NCI-H187 (cell line): Measurements from ENCODE around the gene PDE2A.

Experiments
- DNase-seq, 2 experiments: peaks; one replicate each; lab custom pipeline; 2025; lab: John Stamatoyannopoulos, UW

PDE2A gene

DNA sequence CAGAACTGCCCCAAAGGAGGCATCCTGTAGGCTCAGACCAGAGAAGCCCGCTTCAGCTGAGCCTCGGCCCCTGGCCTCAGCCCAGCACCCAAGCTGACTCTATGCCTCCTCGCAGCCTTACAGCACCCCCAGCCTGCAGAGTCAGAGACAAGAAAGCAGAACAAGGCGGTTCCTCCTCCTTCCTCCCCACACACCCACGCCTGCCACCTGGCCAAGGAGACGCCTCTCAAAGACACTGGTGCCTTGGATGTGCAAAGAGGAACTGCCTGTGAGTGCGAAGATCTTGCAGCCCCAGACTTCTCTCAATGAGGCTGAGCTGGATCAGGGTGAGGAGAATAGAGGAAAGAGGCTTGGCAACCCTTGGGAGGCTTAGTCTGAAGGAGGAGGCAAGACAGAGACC, 60.2 kb downstream of the PDE2A start:
- no peak for DNase-seq

DNA sequence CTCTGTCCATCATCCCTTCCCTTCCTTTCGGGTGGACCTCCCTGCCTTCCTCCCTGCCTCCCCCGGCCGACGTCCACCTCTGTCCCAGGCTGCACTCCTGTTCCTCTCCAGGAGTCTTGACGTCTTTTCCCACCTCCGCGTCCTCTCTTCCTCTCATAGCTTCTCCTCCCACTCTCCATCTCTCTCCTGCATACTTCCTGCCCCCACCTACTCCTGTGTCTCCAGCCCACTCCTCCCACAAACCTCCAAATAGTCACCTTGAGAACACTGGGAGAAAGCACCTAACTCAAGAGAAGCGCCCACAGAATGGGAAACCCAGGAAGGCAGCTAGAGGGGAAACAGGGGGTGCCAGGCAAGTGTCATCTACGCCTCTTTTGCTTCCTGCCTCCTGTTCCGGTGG, 60.8 kb downstream of the PDE2A start:
- DNase-seq: no peak

DNA sequence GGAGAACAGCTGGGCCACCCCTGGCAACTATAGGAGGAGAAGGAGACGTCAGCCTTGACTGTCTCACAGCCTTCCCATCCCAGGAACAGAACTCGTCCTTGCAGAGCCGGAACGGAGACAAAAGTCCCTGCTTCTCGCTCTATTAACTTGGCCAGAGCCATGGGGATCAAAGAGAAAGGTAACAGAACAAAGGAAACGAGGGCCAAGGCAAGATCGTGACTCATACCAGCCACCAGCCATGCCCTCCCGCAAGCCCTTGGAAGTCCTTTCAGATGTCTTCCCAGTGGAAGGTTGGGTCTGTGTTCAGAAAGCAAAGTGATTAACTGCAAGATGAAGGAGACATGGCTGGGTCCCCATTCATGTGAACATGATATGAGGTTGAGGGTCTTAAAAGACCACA, 64.7 kb downstream of the PDE2A start:
- no peak for DNase-seq

DNA sequence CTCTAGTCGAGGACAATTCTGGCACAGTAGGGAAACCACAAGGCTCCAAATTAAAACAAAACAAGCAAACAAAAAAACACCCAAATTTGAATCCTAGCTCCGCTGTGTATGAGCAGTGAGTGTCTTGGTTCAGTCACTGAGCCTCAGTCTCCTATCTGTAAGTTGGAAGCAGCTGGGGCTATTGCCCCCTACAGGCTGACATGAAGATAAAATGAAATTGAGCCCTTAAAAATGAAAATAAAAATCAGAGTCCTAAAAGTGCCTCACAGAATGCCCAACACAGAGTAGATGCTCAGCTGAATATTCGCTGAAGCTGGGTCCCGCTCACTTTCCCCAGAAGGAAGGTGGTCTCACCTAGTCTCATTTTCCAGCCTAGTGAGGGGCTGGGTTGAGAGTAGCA, 65.2 kb downstream of the PDE2A start:
- DNase-seq: no peak

DNA sequence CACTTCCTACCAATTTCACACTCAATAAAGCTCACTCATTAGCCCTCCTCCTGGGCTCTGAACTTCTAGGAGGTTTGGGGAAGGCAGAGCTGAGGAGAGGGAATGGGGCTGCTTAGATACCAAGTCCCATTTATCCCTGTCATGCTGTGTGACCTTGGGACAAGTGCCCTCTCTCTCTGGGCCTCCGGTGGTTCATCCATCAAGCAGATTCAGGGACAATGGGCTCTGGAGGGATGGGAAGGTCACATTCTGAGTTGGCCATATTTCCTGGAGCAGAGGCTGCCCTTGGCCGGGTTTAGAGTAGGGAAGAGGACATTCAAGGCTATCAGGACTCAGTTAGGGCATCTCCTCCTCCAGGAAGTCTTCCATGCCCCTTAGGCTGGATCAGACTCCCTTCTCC, 66.7 kb downstream of the PDE2A start:
- no peak for DNase-seq

DNA sequence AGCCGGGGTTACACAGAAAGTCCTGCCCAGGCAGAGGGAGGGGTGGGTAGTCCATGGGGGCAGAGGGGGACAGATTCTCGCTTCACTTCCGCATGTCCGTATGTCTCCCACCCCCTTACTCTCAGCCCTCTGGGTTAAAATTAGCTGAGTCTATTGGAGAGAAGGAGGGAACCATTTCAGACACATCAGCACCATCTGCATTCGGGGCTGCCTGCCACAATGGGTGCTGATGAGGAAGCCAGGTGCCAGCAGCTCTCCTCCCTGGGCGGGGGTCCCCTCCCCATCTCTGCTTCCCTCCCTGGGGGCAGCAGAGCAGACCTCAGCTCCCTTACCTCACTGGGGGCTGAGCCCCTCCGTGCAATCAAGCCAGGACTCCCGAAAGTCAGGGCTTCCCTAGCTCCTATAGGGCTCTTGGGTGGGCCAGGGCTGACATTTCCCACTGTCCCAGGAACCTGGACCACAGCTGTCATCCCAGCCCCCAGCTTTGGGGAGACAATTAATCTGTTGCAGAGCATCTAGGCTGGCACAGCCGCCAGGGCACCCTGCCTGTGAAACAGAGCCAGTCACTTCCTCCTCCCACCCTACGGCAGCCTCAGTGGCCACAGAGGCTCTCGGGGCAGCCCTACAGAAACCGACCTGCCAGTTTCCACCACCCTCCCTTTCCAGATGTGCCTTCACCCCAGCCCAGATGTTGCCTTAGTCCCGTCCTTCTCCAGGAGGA, 67.3 kb downstream of the PDE2A start:
- DNase-seq: no peak

DNA sequence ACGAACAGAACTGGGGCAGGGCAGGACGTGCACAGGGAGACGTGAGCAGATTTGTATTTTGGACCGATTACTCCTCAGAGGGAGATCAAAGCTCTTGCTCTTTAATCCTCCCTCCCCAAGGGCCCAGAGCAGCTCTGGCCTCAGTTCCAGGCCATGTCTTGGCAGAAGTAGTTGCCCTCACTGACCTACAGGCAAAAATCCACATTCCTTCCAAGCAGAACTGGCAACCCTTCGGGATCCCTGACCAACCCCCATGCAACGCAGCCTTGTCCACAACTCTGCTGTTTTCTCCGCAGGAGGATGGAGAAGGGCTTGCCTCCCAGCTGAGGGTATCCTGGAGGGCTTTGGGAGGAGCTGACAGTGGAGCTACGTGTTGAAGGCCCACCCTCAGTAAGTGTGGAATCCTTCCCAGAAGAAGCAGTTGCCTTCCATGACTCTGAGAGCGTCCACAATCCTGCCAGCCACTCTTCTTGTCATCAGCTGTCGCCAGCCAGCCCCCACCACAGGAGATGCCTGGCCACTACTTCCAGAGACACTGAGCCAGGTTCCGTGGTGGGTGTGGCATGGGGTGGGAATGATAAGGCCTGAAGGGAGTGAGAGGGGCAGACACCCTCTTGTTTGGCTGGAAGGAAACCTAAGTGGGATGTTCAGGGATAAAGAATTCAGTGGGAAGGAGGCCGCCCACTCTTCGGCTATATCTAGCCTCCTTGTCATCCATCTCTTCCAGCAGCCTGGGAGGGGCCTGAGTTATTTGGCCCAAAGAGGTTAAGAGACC, 68.1 kb downstream of the PDE2A start:
- DNase-seq: no peak

DNA sequence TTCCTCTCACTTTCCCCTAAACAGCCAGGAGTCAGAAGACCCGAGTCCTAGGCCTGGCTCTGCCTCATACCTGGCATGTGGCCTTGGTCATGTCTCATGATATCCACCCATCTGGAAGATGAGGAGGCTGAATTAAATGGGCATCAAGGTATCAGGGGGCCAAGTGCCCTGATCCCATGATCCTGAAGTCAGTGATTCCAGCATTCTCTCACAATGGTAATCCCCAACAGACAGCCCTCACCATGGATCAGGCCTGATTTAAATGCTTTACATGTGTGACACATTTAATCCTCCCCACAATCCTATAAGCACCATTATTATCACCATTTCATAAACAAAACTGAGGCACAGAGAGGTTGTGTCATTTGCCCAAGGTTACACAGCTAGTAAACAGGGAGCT, 70.0 kb downstream of the PDE2A start:
- no peak for DNase-seq

DNA sequence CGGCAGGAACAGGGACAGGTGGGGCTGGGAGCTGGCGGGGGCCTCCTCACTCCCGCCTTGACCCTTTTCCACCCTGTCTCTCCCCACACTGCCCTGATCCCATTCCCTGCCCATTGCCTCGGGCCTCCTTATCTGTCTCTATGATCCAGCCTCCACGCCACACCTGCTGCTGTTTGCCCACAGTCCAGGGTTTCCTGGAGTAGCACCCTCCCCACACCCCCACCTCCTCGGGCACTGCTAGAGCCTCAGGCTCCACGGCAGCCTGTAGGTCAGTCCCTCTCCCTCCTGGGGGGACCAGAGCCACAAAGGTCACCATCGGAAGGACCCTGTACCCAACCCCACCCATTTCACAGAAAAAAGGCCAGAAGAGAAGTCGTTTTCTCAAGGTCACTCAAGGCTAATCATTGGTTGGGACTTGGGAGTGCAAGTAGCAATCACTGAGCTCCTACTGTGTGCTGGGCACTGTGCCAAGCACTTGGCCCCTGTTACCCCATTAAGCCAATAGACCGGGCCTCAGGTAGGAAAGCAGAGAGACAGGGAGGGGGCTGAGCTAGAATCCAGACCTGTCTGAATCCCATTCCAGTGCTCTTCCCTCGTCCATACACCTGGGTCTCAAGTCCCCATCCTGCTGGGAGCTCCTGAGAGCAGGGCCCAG, 71.8 kb downstream of the PDE2A start:
- DNase-seq: no peak

DNA sequence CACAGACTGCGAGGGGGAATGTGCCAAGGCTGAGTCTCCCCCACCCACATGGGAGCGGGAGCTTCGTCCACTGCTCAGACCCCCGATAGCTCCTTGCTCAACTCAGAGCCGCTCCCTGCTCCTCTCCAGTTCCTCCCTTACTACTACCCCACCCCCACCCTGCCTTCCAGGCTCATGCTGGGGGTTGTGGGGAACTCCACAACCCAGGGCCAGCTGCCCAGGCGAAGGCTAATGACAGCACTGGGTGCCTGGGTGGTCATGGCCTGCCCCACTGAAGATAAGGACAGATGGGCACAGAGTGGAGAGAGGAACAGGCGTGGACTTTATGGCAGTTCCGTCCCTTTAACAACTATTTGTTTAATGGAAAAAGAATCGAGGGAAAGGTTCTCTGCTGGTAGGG, 73.7 kb downstream of the PDE2A start:
- DNase-seq: no peak

DNA sequence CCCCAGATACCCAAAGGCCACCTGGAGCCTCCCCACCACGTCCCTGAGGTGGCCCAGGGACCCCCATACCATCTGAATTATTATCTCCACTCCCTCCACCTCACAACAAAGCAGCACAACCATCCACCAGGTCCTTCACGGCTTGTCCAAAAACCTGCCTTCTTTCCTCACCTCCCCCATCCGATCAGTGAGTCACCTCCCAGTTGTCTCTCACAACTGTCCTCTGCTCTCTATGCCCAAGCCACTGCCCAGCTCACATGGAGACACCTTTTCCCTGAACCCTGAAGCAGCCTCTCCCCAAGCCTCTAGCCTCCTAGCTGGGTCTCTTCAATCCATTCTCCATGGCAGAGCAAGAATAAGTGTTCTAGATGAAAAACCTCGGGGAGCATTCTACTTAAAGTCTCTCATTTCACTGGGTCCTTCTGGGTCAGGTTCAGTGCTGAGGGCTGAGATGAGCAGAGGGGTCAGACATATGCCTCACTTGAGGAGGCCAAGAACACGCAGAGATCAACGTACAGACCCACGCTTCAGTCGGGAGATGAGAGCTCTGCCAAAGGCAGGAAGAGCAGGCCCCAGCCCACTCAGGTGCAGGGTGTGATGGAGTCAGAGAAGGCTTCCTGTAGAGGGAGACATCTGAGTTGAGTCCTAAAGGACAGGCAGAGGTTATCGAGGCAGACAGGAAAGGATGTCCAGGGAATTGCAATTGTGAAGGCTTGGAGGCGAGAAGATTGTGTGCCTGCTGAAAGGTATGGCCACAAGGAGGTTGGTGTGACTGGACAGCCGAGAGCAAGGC, 74.7 kb downstream of the PDE2A start:
- no peak for DNase-seq

DNA sequence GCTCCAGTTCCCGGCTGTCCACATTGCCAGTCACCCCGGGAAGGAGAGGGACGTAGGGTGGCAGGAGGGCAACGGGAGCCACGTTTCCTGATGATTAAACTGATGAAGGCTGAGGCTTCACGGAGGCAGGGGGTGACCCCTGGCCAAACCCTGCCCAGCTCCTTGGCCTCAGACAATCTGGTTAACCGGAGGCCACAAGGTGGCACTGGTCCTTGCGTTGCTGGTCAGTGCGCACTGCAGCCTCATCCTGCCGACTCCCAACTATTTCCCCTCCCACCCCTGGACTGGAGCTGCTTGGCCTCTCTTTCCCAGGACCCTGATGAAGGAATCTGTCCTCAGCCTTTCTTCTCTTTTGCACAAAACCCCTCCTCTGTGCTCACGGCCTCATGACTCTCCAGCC, 75.3 kb downstream of the PDE2A start:
- DNase-seq: no peak

DNA sequence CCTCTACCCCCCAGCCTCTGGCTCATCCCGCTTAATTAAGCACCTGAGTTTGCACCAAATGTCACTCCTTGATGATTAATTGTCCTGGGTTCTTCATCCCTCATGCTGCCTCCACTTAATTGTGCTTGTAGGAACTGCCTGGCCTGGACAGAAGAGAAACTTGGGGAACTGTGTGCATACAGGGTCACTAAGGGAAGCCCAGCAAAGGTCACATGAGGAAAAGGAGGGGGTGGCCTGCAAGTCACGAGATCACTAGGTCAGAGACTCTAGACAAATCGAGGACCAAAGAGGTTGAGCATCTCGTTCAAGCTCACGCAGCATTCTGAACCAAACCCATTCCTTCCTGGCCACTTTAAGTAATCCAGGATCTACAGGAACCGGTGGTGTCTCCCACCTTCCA, 75.8 kb downstream of the PDE2A start:
- DNase-seq: no peak

DNA sequence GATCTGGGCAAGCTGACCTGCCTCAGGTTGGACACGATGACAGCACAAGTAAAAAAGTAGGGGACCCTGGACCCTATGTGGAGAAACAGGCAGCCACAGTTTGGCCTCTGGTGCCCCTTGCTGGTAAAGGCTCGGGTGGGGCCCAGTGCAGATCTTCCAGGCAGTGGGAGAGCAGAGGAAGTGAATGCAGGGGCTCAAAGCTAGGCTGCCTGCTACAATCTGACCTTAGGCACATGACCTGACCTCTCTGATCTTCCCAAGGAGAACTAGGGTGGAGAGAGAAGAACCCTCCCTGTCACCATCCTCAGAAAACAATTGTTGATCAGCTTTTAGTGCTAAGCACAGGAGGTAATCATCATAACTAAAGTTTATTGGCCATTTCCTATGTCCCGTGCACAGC, 76.5 kb downstream of the PDE2A start:
- no peak for DNase-seq

DNA sequence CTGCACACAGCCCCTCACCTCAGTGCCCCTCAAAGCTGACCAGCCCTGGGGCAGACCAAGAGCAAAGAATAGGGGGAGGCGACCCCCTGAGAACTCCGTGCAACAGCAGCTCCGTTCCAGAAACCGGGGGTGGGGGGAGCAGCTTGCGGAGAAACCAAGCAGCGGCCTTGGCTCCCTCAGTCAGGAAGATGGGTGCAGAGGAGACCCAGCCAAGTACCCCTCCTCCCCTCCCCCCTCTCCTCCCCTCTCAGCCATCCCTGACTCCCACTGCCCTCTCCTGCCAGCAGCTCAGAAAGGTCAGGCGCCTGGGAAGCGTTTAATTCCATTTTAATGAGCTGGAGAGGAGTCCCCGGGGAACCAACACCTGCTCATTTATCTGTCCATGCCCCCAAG, 78.9 kb downstream of the PDE2A start:
- no peak for DNase-seq

DNA sequence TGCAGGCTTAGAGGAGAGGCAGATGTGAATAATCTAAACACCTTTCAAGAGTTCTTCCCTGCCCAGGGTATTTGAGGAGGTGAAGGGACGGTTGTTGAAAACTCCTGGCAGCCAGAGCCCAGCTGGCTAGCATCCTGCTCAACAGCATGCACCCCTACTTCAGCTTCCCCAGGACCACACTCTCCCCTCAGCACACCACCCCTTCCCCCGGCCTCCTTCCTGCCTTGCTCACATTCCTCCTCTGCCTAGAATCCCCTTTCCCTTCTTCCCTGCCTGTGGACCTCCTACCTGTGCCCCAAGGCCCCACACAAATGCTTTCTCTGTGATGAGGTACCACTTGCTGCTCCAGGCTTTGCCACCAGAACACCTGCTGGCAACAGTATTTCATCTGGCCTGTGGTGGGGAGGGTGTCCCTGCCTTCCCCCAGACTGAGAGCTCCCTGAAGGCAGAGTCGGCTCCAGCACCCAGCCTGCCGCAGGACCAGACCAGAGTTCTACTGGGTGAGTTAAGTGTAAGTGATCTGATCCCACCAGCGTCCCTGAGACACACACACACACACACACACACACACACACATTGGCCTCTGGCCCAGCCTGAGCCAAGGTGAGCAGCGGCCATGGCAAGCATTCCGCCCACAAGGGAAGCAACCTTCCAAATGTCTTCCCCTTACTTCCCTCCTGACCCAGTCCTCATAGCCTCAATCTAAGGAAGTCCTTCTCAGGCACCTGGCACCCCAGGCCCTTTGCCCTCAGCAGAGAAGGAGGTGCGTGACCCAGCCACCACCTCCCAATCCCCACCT, 79.5 kb downstream of the PDE2A start:
- DNase-seq: no peak

DNA sequence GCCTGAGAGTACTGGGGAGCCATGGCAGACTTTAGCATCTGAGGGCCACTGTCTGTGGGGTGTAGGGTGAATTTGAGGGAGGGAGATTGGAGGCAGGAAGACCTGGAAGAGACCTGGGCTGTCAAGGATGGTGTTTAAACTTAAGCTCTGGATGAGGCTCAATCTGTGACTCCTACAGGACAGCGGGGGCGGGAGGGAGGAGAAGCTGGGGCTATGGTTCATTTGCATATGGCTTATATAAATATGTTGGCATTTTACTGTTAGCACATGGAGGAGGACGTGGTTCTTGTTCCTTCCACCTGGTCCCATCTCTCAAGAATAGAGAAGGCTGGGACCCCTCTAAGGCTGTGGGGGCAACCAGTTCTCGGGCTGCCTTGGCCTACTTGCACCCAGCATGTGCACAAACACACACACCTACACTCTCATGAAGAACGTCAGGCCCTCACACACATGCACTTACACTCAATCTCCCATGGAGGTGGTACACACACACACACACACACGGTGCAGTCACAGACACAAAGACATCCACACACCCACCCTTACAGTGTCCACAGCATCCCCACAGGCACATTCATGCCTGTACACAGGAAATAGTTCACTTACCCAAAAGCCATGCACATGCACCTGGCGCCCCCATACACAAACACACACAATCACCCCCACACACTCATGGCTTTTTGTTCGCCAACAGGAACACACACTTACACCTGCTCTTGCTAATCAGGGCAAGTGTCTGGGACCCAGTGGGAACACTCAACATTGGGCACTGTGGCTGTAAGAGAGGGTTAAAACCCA, 81.3 kb downstream of the PDE2A start:
- DNase-seq: no peak

DNA sequence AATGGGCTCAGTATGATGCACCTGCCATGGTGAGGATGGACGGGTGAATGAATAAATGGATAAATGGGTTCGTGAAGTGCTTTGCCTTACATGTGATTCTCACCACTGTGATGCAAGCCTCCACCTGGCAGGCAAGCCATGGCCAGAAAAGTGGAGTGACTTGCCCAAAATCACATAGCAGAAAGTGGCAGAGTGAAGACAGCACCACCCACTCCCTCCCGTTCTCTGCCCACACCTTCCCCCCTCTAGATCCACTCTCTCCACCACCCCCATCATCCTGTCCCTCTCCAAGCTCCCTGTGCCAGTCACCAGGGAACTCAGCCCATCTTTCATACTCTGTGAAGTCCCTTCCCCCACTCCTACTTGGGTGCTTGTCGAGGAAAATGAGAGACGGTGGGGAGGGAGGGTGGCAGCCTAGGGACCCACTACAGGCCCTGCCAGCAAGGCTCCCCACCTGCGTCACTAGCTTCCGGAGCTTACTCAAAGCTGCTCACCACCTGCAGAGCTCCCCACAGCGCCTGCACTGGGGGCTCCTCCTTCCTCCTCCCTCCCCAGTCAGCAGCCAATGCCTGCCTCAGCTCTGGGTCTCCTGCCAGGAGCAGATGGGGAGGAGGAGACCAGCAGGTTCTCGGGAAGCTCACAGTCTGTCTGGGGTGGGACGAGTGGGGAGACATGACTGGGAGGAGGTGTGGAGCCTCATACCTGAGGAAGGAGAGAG, 82.3 kb downstream of the PDE2A start:
- no peak for DNase-seq

DNA sequence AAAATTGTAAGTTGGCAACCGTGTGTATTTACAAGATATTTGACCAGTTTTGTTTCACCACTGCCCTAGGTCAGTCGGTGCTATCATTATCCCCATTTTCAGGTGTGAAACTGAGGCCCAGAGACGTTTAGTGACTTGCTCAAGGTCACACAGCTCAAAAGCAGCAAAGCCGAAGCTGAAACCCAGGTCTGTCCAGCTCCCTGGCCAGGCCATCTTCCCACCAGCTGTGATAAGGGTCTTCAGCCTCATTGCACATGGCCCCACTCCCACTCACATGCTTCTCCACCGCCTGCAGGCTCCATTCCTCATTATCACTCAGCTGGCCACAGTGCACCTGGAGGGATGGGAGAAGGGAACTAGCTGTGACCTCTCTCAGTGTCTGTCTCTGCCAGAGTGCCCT, 83.2 kb downstream of the PDE2A start:
- DNase-seq: no peak
